PFSK-1 (cell line): ENCODE results near the gene ITIH5.

ENCODE experiments used
- FOXP2 ChIP-seq: optimal IDR thresholded peaks from 2 replicates; pipeline ENCODE3; 2011; ENCODE audit warnings: borderline replicate concordance, control low read depth, inconsistent platforms; ENCODE audit not compliant: insufficient read depth; ENCODE audit errors: extremely low read length, extremely low read depth
- POLR2AphosphoS5 ChIP-seq: IDR thresholded peaks from 2 replicates; pipeline ENCODE4 v1.6.1; 2012; ENCODE audit warnings: low read depth, mild to moderate bottlenecking, control low read depth, low read length, moderate library complexity
- REST ChIP-seq, 2 experiments: IDR thresholded peaks; 2 replicates each; pipeline versions ENCODE4 v1.6.1 to v1.8.0; 2011 to 2012; ENCODE audit warnings: low read depth in 2 of 2, low read length in 2 of 2, control low read depth in 1 of 2, inconsistent platforms in 1 of 2, mild to moderate bottlenecking in 1 of 2, moderate library complexity in 1 of 2; ENCODE audit not compliant: insufficient read depth in 1 of 2
- SIN3A ChIP-seq: IDR thresholded peaks from 2 replicates; pipeline ENCODE4 v1.6.1; 2012; ENCODE audit warnings: mild to moderate bottlenecking, low read length, moderate library complexity, borderline replicate concordance; ENCODE audit not compliant: insufficient read depth
- TAF1 ChIP-seq: IDR thresholded peaks from 2 replicates; pipeline ENCODE4 v1.6.1; 2012; ENCODE audit warnings: low read length, control low read depth, borderline replicate concordance; ENCODE audit not compliant: insufficient read depth

GRCh38 chr10:7567911-7568620 lies 98.7 kb downstream of the ITIH5 start:
- no peak for TF ChIP-seq SIN3A
- TF ChIP-seq REST (IDR thresholded peaks at IDR 0.05; ENCODE audit: insufficient read depth in 1 of 2, low read depth in 2 of 2, low read length in 2 of 2) = no peak
- TF ChIP-seq POLR2AphosphoS5 = no peak
- no peak for TF ChIP-seq TAF1
- no peak for TF ChIP-seq FOXP2
